KOPT-K1 (cell line): ENCODE data around the gene MITD1.
"Not testable (repeated sequence)": the region's sequence is repeated elsewhere in the genome, so short reads cannot be mapped to it uniquely, and the experiment has no call there.

Source experiments
- H3K27ac ChIP-seq: fragments of 200-600 bp; sonication (generic); 2 replicates; pipeline ENCODE4 v1.5.1; 2016; ENCODE audit warnings: antibody characterized with exemption, mild to moderate bottlenecking, low read depth, low read length; ENCODE audit not compliant: poor library complexity, severe bottlenecking
- H3K36me3 ChIP-seq: fragments of 200-600 bp; sonication (generic); 2 replicates; pipeline ENCODE4 v1.5.1; 2017; ENCODE audit warnings: antibody characterized with exemption, mild to moderate bottlenecking, low read length, moderate library complexity; ENCODE audit not compliant: insufficient read depth
- H3K9me3 ChIP-seq: fragments of 200-600 bp; sonication (generic); 2 replicates; pipeline ENCODE4 v1.5.1; 2017; ENCODE audit warnings: antibody characterized with exemption, low read length, mild to moderate bottlenecking; ENCODE audit not compliant: insufficient read depth, poor library complexity, severe bottlenecking

Gene MITD1

DNA sequence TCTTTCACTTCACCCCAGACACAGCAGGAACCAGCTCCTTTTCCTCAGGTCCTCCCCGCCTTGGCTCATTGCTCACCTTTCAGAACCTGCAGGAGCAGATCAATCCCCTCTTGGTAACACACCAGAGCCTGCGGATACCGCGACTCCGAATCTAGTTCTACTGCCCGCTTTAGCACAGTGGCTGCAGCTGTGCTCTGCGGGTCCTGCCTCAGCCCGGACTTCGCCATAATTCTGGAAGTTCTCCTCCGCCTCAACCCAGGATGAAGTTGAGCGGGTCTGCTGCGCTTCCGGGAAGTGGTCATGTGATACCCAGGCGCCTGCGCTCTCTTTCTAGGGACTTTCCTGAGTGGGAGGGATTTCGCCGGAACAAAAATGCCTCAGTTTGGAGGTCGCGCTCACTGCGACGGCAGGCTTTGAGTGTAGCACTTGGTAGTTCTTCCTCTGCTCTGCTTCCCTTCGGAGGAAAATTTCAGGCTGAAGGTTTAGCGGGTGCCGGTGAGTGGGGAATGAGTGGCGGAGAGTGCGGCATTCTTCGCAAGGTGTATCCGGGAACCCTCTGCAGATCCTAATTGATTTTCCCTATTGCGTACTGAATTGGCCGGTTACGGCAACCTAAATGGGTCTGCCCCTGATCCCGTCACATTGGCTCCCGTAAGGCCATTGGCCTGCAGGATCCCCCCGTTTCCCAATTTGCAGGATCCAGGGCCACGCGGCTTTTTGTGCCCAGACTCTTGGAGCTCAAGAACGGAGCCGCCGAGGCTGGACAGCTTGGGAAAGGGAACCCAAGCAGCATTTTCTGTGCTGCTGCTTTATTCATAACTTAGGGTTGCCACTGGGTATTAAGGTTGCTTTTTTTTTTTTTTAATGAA, at the start of gene MITD1, which contains the start of gene MRPL30:
Gene MITD1 (minus strand): TSS at position 304 of the 869 bp plus-strand sequence. CDS start 77 bp downstream, at position 227.
Gene MRPL30 (plus strand): TSS at position 430 of the 869 bp plus-strand sequence. CDS start 5,020 bp downstream, outside the sequence.
- Histone ChIP-seq H3K27ac (peak within 1 kb of the TSS; percentile 68), H3K9me3 (no peaks in the 10 kb centered on the region), H3K36me3 (peaks cover 10% of the 10 kb centered on the region; the same call in 1 of the 2 replicates)

DNA sequence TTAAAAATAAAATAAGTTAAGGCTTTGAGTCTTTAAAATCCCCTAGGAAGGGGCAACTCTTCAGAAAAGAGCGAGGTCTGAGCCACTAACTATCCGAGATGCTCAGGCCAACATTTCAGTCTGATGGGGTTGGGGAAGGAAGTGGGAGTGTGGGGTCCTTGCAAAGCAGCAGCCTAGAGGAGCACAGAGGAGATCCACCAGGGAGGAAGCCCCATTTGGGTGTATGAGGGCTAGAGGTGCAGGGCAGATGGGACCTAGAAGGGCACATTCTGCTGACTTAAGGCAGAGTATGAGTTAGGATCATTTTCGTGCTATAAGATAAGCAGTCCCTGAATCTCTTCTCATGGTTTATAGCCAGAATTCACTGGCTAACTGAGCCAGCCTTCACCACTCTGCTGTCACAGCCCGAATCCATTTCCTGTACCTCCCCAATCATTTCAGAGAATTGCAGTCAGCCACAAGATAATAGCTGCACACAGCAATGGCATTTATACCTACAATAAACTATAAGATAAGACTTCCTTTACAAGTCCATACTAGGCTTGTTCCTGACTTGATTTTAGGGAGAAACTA, 37.2 kb upstream of the MITD1 start:
- H3K27ac ChIP-seq = peak overlapping the region; percentile 20
- H3K9me3 ChIP-seq = no peaks in the 10 kb centered on the region
- H3K36me3 ChIP-seq = no peaks in the 10 kb centered on the region

DNA sequence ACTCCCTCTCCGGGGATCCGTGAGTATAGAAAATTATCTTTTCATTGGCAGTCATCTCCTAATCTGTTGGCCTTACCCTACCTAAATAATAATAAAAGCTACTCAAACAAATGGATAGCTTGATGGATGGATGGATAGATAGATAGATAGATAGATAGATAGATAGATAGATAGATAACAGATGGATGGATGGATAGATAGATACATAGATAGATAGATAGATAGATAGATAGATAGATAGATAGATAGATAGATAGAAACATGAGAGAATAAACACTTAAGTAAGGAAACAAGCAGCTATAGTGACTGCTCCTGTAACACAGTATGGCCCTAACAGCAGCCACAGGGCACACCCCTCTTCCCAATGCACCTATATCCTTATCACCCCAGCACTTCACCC, 35.2 kb upstream of the MITD1 start:
- H3K27ac ChIP-seq = no peak overlapping the region
- H3K9me3 ChIP-seq = no peaks in the 10 kb centered on the region
- H3K36me3 ChIP-seq = no peaks in the 10 kb centered on the region

DNA sequence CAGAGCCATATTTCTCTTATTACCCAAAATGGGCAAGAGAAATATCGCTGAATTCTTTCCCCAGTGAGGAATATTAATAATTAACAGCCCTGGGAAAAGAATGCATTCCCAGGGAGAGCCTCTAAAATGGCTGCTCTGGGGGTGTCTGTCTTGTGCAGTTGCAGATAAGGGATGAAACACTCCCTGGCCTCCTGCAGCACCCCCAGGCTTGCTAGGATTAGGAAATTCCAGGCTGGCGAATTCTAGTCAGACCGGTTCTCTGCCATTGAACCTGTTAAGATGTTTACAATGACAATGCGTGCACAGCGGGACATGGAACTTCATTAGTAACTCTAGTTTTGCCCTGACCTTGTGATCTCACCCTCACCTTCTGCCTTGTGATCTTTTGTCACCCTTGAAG, 24.6 kb upstream of the MITD1 start:
- Histone ChIP-seq H3K9me3 (peaks cover 18% of the 10 kb centered on the region), H3K36me3 (no peaks in the 10 kb centered on the region), H3K27ac (no peak overlapping the region)

DNA sequence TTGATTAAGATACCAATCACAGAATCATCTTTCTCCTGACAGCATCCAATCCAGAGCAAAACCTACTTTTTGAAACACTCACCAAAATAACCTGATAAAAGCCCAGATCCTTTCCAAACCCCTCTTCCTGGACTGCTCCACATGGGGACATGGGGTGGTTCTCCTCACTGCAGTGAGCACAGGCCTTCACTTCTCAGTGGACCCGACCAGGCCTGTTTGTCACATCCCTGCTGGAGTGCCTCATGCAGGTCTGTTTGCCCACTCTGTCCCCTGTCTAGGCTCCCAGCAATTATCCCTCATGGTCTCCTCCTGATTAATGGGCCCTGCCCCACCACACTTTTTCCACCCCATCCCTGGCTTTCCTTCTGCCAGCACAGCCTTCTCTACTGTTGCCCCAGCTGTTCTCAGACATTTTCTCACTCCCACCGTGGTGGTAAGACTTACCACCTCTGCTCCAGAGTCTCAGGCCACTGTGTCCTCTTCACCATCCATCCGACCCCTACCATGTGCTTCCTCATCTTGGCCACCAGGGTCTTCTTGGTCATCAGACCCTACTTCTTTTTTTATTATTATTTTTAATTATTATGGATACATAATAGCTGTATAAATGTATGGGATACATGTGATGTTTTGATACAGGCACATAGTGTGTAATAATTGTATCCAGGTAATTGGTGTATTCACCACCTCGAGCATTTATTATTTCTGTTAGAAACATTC, 21.3 kb upstream of the MITD1 start:
- peaks cover 17% of the 10 kb centered on the region for H3K36me3 ChIP-seq
- peaks cover 18% of the 10 kb centered on the region for H3K9me3 ChIP-seq
- no peak overlapping the region for H3K27ac ChIP-seq

DNA sequence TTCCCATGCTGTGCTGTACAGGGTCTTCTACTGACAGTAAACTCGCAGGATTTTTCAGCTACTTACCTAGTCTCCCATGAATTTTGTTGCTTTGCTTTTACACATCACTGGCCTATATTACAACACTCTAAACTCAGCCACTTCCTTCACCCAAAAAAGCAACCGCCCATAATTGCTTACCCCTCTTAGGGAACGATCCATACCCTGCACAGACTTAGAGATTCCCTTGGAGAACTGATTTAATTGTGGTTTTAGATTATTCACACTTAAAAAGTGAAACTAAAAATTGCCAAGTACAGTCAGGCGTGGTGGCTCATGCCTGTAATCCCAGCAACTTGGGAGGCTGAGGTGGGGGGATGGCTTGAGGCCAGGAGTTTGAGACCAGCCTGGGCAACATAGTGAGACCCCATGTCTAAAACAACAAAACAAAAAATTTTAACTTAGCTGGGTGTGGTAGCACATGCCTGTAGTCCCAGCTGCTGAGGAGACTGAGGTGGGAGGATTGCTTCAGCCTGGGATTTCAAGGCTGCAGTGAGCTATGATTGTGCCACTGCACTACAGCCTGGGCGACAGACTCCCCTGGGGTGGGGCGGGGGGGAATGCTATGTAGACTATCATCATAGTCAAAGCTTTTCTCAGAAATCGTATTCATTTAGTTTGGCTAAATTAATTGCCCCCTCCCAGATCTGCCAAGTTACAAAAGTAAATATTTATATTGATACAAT, 19.4 kb upstream of the MITD1 start:
- H3K27ac ChIP-seq = no peak overlapping the region
- peaks cover 36% of the 10 kb centered on the region for H3K36me3 ChIP-seq
- H3K9me3 ChIP-seq = peaks cover 1% of the 10 kb centered on the region

DNA sequence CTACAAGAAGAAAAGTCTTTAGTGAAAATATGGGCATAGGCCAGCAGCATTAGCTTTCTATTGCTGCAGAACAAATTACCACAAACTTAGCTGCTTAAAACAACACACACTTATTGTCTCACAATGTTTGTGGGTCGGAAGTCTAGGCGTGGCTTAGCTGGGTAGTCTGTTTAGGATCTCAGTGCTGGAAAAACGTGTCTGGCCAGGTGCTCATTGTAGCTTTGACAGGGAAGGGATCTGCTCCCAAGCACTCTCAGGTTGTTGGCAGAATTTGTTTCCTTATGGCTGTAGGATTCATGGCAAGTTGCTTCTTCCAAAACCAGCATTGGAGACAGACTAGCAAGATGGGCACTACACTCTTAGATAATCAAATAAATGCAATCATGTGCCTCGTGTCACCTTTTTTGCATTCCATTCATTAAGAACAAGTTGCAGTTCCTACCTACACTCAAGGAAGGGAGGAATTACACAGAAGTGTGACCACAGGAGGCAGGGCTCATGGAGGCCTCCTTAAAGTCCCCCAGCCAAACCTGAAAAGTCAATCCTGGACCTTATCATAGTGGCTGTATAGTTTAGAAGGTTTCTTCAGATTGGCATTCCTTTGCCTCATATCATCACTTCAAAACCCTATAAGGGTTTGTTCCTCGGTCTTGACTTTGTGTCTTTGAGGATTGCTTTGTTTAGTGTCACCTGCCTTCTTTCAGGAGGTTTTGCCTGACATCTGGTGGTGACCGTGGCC, 17.4 kb upstream of the MITD1 start:
- Histone ChIP-seq H3K36me3 (peaks cover 46% of the 10 kb centered on the region), H3K27ac (no peak overlapping the region), H3K9me3 (no peaks in the 10 kb centered on the region)

DNA sequence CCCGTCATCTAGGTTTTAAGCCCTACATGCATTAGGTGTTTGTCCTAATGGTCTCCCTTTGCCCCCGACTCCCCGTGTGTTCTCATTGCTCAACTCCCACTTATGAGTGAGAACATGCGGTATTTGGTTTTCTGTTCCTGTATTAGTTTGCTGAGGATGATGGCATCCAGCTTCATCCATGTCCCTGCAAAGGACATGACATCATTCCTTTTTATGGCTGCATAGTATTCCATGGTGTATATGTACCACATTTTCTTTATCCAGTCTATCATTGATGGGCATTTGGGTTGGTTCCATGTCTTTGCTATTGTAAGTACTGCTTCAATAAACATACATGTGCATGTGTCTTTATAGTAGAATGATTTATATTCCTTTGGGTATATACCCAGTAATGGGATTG, 11.5 kb upstream of the MITD1 start:
- H3K36me3 ChIP-seq = peaks cover 83% of the 10 kb centered on the region
- not testable (repeated sequence) for H3K27ac ChIP-seq, H3K9me3 ChIP-seq

DNA sequence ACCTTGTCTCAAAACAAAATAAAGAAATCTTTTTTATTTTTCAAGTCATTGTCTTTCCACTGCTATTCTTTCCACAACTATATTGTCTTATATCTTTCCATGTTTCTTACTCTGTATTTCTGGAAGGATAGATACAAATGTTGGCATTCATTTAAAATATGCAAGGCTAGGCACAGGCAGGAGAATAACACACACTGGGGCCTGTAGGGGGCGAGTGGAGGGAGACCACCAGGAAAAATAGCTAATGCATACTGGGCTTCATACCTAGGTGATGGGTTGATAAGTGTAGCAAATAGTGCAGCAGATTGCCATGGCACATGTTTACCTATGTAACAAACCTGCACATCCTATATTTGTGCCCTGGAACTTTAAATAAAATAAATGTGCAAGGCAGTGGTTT, 9.7 kb upstream of the MITD1 start:
- Histone ChIP-seq H3K36me3 (peaks cover 72% of the 10 kb centered on the region), H3K27ac (no peak overlapping the region), H3K9me3 (no peaks in the 10 kb centered on the region)

DNA sequence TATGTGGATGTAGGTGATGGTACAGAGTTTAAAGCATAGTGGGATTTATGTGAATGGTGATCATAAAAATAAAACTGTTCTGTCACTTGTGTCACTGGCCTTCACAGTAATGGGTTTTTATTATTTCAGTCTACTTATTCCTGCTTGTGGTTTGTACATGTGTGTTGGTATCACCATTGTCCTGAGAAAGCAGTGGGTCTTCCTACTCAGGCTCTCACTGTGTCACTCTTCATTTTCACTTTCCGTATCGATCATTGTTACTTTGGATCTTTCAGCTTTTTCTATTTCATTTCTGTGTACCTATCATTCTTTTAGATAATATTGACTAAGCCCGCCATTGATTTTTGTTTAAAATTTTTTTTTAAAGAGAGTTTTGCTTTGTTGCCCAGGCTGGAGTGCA, 7.5 kb upstream of the MITD1 start:
- H3K36me3 ChIP-seq = peaks cover 59% of the 10 kb centered on the region

DNA sequence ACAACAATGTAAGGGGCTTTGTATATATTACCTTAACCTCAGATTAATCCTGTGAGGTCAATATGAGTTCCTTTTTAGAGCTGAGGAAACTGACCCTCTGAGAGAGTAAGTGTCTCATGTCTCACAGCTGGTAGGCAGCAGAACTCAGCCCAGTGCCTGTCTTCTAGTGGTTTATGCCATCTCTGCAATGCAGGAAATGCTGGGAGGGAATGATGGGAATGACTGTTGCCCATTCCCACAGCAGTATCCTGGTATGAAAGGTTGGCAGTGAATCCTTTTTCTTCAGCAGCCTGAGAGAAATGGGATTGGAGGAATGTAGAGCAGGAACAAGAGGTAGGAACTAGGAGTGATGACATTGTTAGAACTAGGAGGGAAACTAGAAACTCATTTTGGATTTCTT, 6.2 kb upstream of the MITD1 start:
- Histone ChIP-seq H3K9me3 (no peaks in the 10 kb centered on the region), H3K36me3 (peaks cover 51% of the 10 kb centered on the region), H3K27ac (no peak overlapping the region)

More for the DNA sequence above, 7.5 kb upstream of the MITD1 start:
- H3K27ac ChIP-seq = no peak overlapping the region
- no peaks in the 10 kb centered on the region for H3K9me3 ChIP-seq

DNA sequence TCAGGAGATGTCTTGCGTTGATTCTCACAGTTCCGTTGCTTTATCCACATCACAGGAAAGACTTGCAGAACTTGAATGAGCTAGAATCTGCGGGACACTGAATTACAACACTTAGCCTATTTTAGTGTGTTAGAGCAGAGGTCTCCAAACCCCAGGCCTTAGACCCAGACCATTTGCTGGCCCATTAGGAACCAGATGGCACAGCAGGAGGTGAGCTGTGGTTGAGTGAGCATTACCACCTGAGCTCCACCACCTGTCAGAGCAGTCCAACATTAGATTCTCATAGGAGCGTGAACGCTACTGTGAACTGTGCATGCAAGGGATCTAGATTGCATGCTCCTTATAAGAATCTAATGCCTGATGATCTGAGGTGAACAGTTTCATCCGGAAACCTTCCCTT, 4.0 kb upstream of the MITD1 start:
- H3K9me3 ChIP-seq = no peaks in the 10 kb centered on the region
- no peak overlapping the region for H3K27ac ChIP-seq
- H3K36me3 ChIP-seq = peaks cover 31% of the 10 kb centered on the region

DNA sequence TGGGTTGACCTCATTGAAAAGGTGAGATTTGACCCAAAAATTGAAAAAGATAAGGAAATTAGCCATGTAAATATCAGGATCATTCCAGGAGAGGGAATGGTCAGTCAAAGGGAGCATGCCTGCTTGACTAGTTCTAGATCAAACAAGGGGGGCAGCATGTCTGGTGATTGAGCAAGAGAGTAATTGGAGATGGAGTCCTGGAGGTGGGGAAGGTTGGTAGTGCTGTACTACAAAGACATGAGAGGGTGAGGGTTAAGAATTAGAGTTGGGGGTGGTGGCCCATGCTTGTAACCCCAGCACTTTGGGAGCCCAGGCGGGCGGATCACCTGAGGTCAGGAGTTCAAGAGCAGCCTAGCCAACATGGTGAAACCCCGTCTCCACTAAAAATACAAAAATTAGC, 2.2 kb upstream of the MITD1 start:
- Histone ChIP-seq H3K27ac (no peak overlapping the region), H3K9me3 (no peaks in the 10 kb centered on the region)

DNA sequence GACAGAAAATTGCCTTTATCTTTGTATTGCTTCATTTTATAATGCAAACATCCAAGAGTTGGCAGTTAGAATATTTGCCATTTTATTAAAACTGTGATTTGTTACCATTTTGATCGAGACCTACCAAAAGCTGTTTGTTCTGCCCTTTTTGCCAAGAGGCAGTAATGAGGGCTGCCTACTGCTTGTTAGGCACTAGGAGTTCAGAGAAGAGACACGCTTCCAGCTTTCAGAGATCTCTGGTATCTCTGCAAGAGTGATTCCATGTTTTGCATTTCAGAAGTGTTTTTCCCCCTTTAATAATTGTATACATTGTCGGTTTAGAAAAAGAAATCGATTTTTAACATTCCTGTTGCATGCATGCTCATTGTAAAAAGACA, 754 bp upstream of the MITD1 start:
- Histone ChIP-seq H3K27ac (peak overlapping the region; percentile 68), H3K9me3 (no peaks in the 10 kb centered on the region), H3K36me3 (peaks cover 10% of the 10 kb centered on the region; the same call in 1 of the 2 replicates)

More for the DNA sequence above, 2.2 kb upstream of the MITD1 start:
- H3K36me3 ChIP-seq = peaks cover 17% of the 10 kb centered on the region
